ENCODE data around the gene RPL22L1.
A peak's percentile ranks its signal among the peaks of the same experiment; 100 is the strongest.

DNA sequence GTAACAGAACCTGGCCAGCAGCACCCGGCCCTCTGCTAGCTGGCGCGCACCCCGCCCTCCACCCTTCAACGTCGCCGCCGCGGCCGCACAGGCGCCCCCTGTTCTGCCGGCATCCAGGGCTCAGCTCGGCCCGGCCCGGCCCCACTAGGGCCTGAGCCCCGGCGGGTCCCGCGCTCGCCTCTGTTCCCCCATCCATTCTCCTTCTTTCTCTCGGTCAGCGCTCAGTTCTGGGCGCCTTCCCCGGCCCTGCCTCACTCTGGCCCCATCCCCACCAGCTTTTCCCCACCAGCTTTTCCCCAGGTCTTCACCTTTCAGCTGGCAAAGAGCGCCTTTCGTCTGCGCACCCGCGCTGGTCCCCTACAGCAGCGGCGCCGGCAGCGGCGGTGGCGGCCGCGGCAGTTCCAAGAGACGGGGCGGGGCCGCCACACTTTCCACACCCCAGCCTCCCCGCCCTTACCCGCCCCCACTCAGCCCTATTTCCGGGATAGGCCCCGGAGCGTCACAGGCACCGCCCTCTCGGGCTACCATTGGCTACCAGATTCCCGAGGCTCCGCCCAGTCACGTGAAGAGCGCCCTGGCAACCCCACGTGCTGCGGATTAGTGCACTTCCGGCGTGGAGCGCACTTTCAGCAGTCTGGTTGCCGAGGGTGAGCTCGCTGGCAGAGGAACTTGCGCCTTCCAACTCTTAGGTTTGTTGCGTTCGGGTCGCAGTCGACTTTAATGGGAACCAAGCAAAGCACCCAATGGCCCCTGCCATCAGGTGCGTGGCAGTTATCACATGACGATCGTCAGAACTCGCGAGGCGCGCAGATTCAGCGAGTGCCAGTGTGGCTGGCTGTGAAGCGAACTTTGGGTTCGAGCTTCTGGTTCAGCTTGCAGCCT lies 38.5 kb upstream of the RPL22L1 start, which contains the start of gene EIF5A2:
- TF ChIP-seq, protein P1, sequence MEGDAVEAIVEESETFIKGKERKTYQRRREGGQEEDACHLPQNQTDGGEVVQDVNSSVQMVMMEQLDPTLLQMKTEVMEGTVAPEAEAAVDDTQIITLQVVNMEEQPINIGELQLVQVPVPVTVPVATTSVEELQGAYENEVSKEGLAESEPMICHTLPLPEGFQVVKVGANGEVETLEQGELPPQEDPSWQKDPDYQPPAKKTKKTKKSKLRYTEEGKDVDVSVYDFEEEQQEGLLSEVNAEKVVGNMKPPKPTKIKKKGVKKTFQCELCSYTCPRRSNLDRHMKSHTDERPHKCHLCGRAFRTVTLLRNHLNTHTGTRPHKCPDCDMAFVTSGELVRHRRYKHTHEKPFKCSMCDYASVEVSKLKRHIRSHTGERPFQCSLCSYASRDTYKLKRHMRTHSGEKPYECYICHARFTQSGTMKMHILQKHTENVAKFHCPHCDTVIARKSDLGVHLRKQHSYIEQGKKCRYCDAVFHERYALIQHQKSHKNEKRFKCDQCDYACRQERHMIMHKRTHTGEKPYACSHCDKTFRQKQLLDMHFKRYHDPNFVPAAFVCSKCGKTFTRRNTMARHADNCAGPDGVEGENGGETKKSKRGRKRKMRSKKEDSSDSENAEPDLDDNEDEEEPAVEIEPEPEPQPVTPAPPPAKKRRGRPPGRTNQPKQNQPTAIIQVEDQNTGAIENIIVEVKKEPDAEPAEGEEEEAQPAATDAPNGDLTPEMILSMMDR (IDR thresholded peaks at IDR 0.05), result no peak
- peak; percentile 37 for TF ChIP-seq POLR2A (IDR thresholded peaks at IDR 0.05)
